Stimulated activated CD8-positive, alpha-beta memory T cell treated with anti-CD3 and anti-CD28 coated beads, Interleukin-4, amount 100 ng/mL, for 4 hours (primary cell): ENCODE results near the gene TMCC1.
"Not testable (repeated sequence)": the region's sequence is repeated elsewhere in the genome, so short reads cannot be mapped to it uniquely, and the experiment has no call there.

ENCODE experiments used
- DNase-seq, 2 donors: peaks; one replicate each; pipeline ENCODE4 v3.0.0-alpha.2; 2020; ENCODE audit warnings: low read depth in 2 of 2, low spot score in 1 of 2

Gene TMCC1

DNA sequence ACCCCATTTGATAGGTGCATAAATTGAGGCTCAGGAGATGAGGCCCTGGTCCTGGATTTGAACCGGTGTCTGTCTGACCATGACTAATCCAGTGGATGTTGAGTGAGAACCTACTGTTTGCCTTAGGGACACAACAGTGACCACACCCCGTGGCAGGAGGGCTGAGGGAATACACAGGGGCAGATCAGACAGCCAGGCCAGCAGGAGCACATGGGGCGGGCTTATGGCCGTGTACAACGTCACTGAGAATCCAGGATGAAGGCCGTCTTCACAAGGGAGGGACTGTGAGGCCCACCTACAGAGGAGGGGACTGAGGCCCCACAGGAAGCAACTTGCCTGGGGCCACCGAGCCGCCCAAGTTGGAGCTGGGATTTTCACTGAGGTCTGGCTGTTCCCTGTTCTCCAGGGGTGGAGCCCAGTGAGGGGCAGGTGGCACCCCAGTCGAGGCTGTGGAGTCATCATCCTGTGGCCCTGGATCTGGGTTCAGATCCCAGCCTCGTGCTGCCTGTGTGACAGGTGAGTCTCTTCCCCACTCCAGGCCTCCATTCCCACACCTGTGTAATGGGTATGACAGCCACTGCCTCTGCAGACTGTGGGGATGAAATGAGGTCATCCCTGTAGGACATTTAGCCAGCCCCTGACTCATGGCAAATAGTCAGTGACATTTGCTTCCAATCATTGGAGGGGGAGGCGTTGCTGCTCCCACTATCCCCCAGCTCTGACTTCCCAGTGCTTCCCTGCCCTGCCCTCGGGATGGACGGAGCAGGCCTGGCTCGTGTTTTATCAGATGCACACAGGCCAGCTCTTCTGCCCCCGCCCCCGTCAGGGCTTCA is 280.8 kb downstream of the TMCC1 start:
- no peak for DNase-seq

DNA sequence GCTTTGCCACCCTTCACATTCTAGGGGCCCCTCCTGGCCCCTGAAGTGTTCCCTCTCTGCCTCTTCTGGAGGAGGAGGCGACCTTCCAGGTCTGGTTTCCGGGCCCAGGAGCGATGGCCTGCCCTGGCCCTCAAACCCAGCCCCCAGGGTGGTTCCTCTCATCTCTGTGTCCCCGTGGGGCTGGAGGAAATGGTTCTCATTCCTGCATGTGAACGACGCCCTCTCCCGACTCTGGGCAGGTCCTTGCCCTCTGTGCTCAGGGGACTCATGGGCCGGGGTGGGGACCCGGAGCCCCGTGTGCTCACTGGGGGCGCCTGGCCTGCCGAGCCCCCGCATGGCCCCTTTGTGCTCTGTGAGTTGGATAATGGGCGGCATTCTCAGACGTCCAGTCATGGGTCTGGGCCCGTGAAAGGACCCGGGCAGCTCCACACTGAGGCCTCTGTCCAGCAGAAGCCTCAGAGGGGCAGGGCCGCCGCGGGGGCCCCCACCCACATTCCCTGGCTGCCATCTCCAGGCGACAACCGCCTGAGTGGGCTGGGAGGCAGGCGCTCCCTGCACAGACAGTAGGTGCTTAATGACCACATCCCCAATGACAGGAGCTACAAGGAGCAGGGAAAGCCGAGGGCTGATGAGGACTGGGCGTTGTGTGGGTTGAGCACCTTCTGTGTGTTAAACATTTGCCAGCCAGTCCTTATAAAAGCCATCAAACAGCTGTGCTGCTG is 281.5 kb downstream of the TMCC1 start:
- no peak for DNase-seq

DNA sequence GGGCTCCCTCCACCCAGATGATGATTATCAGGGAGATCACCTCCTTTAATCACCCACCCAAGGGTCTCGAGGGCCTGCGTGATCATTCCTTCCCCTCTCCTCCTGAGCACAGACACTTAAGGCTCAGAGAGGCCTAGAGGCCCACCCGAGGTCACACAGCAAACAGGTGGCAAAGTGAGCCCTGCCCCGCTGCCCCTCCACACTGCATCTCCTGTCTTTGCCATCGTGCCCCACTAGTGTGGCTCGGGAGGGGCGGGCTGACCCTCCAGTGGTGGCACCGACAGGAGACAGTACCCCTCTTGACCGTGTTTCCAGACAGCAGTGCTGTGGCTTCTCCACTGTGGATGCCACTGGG is 282.1 kb downstream of the TMCC1 start:
- DNase-seq: no peak

GRCh38 chr3:129610794-129611445 is 282.6 kb downstream of the TMCC1 start:
- DNase-seq: not testable (repeated sequence)

DNA sequence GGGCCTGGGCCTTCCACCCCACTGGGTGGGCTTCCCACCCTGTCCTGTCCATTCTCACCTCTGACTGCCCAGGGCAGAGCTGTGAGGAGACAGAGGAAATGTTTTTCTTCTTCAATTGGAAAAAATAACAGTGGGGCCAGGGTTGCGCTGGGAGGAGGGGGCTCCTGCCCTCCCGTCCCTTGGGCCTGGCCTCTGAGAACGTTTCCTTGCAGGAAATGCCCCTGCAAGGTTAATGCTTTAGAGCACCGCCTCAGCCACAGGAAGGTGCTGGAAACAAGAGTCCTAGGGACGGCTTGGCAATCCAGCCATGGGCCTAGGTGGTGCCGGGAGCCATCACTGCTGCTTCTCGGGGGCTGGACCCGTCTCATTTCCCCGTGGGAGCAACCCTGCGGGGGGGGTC is 283.2 kb downstream of the TMCC1 start:
- DNase-seq: no peak

DNA sequence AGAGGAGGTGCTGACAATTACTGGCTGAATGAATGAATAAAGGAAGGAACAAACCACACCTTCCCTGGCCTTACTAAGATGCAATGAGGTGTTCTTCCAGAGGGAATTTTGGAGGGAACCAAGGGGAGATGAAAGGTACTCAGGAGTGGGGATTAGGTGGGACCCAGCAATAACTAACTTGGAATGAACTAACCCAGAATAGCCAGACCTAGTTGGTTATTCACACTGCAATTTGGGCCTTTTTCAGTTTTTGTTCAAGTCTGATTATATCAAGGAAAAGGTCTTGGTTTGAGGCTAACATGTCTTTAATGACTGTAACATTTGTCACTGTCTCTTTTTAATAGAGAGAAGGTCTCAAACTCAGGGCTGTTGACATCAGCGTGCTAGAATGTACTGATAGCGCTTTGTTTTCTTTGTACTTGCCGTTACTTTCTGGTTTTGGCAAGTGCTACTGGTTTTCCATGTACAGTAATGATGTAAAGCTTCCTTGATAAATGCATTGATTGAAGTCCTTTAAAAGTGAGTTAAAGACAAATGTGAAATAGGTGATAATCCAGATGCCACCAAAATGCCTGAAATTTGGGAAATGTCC is 283.8 kb downstream of the TMCC1 start:
- no peak for DNase-seq

- no peak for DNase-seq
Measured at GRCh38 chr3:129608936-129609590, 284.4 kb downstream of the TMCC1 start.

GRCh38 chr3:129608087-129608935 is 285.2 kb downstream of the TMCC1 start:
- no peak for DNase-seq

GRCh38 chr3:129607391-129608068 is 286.0 kb downstream of the TMCC1 start:
- DNase-seq: no peak

DNA sequence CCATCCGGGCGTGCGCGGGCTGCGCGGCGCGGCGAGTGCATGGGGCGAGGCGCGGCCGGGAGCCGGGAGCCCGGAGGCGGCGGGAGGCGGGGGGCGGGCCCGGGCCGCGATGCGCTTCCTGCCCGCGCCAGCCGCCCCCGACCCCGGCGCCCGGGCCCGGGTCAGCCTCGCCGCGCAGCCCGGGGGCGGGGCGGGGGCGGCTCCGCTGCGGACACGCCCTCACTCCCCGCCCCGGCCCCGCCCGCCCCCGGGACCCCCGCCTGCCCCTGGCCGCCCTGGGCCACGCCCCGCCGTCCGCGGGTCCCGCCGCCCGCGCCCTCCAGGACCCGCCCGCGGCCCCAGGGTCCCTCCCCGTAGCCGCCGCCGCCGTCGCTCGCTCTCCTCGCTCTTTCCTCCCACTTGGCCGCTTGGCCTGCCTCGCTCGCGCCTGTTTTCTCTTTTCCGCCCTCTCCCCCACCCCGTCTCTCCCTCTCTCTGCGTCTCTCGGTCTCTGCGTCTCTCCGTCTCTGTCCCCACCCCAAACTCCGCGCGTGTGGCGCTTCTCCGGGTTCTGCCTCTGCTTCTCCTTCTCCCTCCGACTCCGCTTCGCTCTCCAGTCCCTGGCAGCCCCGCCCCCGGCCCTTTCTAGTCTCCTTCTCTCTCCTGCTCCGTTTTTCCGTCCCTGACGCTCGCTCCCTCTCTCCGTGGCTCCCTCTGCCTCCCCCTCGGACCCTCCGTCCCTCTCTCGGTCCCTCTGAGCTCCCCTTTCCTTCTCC is 286.7 kb downstream of the TMCC1 start, which contains the start of gene PLXND1:
TSS of gene PLXND1 (minus strand) at position 41 of the 755 bp plus-strand sequence. CDS start at position 4, 37 bp downstream.
- DNase-seq: no peak

GRCh38 chr3:129605922-129606635 is 287.4 kb downstream of the TMCC1 start:
- no peak for DNase-seq

- DNase-seq: no peak
Measured at GRCh38 chr3:129605203-129605921, 288.1 kb downstream of the TMCC1 start.

DNA sequence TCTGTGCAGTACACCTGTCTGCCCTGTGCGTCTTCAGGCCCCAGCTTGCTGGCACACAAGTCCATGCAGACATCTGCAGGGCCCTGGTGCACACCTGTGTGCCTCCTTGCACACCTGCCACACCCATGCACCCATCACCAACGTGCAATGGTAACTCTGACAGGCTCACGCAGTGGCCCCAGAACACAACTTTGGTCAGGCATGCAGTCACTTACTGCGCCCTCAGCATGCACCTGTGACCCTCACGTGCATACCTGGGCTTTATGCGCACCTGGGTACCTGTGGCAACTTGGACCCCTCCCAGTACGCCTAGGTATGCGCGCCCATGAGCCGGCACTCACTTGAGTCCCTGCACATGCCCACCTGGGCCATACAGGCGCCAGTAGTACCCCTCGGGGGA is 288.7 kb downstream of the TMCC1 start:
- DNase-seq: no peak

DNA sequence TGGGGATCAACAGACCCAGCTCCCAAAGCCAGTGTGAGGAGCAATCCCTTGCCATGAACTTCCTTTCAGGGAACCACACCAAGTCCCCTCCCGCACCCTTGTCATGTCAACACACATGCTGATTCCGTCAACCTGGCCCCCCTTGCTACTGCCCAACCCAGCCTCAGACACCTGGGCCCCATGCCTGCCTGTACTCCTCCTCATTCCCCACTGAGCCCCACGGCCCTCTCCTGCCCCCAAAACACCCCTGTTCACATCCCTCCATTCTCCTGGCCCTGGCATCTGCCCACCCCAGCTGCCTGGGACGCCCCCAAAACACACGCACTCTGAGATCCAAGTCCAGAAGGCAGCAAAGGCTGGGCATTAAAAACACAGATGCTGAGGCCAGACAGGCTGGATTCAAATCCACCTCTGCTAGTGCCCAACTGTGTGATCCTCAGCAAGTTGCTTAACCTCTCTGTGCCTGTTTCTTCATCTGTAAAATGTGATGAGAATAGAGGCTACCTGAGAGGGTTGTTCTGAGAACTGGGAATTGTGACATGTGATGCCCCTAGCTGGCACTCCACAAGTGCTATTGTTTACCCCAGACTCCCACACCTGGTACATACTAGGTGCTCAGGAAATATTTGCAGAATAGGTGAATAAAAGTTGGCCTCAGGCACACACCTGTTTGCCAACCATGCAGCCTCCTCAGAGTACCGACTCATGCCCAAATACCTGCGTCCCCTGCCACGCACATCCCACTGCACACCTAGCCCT is 289.3 kb downstream of the TMCC1 start:
- DNase-seq: no peak

DNA sequence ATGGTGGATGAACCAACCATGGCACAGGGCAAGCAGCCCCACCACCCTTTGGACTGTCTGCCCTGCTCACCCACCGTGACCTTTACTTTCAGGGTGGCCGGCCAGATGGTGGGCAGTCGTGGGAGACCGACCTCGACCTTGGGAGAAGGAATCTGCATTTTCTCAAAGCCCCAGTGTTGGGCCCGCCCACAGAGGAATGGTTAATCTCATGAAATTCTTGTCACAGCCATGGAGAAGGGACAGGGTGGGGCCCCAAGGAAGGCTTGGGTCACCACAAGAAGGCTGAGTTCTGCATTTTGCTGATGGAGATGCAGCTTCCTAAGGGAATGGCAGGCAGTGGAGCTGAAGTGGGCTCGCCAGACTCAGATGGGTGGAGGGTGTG is 290.0 kb downstream of the TMCC1 start:
- no peak for DNase-seq

- DNase-seq: no peak
Measured at GRCh38 chr3:129602730-129603560, 290.6 kb downstream of the TMCC1 start.
